Stimulated activated naive CD4-positive, alpha-beta T cell treated with Interleukin-2 at 50 U/mL for 16 hours (primary cell): ENCODE data around the gene LRG1.
"Not testable (repeated sequence)": the region's sequence is repeated elsewhere in the genome, so short reads cannot be mapped to it uniquely, and the experiment has no call there.

Experiments used
- DNase-seq: peaks from one replicate; lab custom pipeline; 2025; lab: John Stamatoyannopoulos, UW

The LRG1 gene

GRCh38 chr19:4576016-4576933 is 36.4 kb upstream of the LRG1 start:
- DNase-seq = peak; percentile 61

DNA sequence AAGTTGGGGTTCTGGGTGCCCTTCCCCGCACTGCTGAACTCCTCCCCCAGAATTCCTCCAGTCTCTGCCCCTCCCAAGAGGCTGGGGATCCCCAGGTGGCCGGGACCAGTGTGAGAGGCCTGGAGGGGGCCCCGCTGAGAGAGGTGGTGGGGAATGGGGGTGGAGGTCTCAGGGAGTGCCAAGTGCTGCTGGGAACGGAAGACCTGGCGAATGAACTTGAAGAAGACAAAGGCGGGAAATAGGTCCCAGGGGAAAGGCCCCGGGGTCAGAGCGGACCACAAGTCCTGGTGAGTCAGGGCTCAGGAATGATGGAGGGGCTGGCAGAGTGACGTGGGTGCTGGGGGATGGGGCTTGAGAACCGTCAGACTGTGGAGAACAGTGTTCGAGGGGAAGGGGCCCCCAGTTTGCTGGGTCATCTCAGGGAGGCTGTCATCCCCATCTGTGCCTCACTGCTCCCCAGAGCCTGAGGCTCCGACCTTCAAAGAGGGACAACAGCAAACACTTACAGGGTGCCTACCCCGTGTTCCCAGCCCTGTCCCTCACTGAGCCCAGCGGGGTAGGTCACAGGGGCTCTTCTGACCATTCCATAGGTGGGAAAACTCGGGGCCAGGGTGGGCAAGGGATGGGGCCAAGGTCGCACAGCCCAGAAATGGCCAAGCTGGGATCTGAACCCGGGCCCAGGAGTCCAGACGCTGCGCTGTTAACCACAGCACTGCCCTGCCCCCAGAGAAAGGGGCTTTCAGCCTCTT is 35.6 kb upstream of the LRG1 start:
- DNase-seq = no peak

DNA sequence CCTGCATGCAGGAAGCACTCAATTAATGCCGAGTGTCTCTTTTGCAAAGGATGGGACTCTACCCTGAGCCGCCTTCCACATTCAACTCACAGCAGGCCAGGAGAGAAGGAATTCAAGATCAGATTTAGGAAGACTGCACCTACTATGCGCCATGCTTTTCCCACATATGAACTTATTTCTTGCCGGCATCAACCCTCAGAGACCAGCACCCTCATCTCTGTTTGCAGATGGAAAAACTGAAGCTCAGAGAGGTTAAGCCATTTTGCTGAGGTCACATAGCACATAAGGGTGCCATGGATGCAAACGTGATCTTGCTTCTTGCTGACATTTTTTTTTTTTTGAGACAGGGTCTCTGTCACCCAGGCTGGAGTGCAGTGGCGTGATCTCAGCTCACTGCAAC is 33.8 kb upstream of the LRG1 start:
- no peak for DNase-seq

DNA sequence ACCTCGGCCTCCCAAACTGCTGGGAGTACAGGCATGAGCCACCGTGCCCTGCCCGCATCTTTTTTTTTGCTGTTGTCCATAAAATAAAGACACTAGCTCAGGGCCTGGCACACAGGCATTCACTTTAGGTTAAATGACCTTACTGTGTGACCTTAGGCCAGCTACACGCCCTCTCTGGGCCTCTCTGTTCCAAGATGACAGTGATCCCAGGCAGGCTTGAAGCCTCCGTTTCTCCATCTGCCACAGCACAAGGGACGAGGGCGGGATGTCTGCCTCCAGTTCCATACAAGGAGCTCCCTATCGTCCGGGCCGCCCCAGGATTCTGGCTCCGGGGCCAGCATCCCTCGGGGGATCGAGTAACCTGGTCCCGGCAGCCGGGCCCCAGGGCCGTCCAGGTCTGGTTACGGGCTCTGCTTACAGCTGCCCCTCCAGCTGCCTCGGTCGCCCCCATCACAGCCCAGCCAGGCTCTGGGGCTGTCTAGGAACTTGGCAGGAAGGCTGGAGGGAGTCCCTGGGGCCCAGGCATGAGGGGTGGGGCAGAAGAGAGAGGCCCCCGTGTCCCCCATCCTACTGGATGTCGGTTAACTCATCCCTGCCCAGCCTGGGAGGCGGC is 31.6 kb upstream of the LRG1 start:
- no peak for DNase-seq

GRCh38 chr19:4570916-4571304 is 31.1 kb upstream of the LRG1 start:
- no peak for DNase-seq

- DNase-seq = no peak
Observed at GRCh38 chr19:4570402-4570801, 30.6 kb upstream of the LRG1 start.

- DNase-seq = no peak
Observed at GRCh38 chr19:4568886-4569285, 29.1 kb upstream of the LRG1 start.

DNA sequence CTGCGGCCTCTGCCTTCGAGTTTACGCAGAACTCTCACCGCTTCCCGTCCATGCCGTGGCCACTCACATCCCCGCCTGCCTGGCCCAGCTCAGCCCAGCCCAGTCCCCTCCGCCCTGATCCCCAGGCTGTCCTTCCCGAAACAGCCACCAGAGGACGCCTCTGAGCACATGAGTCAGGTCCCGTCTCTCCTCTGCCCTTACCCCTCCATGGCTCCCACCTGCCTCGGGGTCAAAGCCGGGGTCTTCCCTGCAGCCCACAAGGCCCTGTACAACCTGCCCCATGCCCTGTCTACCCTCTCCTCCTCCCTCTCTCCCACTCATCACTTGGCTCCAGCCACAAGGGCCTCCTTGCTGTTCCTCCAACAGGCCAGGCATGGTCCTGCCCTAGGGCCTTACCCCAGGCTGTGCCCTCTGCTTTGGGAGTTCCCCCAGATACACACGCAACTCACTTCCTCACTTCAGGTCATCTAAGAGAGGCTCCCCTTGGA is 27.8 kb upstream of the LRG1 start:
- peak; percentile 49 for DNase-seq

- no peak for DNase-seq
Observed at GRCh38 chr19:4566402-4567051, 26.7 kb upstream of the LRG1 start.

DNA sequence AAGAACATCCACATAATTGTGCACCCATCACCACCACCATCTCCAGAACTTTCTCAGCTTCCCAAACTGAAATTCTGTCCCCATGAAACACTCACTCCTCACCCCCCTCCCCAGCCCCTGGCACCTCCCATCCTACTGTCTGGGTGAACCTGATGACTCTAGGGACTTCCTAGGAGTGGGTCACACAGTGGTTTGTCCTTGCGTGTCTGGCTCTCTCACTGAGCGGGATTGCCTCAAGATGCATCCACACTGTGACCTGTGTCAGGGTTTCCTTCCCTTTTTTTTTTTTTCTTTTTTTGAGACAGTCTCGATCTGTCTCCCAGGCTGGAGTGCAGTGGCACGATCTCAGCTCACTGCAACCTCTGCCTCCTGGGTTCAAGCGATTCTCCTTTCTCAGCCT is 23.7 kb upstream of the LRG1 start:
- DNase-seq = not testable (repeated sequence)

GRCh38 chr19:4562085-4562484 is 22.2 kb upstream of the LRG1 start:
- not testable (repeated sequence) for DNase-seq

DNA sequence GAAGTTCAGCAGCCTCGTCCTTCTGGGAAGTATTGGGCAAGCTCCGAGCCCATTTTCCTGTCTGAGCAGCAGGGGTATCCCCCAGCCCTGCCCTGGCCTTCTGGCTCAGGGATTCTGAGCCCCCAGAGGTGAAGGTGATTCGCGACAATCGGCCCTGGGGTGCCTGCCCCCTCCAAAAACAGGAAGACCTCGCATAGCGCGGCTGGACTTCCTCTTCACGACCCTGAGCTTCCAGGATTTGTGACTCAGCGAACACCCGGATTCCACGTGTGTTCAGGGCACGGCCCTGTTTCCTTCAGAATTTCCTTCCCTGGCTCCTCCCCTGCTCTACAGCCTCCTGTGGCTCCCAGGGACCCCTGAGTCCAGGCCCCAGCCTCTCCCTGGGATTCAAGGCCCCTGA is 19.7 kb upstream of the LRG1 start, which contains the start of gene SEMA6B:
TSS of gene SEMA6B (minus strand) at position 116 of the 400 bp plus-strand sequence. CDS start 1,227 bp downstream, outside the sequence.
- no peak for DNase-seq

GRCh38 chr19:4557971-4558941 is 18.4 kb upstream of the LRG1 start:
- no peak for DNase-seq

- no peak for DNase-seq
Observed at GRCh38 chr19:4557144-4557970, 17.5 kb upstream of the LRG1 start.

DNA sequence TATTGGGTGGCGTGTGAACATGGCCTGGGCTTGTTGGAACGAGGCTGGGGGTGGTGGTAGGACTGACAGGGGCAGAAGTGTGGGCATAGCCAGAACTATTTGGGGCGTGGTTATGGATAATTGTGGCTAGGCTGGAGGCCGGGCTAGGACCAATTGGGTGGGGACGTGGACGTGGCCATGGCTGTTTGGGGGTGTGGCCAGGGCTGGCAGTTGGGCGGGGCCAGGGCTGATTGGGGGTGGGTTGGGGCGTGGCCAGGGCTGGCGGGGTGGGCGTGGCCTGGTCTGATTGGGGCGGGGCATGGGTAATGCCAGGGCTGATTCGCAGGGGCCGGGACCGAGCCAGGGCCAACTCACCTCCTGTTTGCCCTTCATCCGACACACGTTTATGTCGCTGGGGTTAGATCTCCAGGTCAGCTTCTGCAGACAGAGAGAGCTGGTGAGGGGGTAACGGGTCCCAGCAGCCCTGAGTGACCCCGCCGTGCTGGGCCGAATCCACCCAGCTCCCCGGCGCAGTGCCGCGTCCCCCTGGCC is 16.8 kb upstream of the LRG1 start:
- DNase-seq = no peak

GRCh38 chr19:4555657-4556561 is 16.1 kb upstream of the LRG1 start:
- DNase-seq = no peak

GRCh38 chr19:4554717-4555116 is 14.9 kb upstream of the LRG1 start:
- no peak for DNase-seq

DNA sequence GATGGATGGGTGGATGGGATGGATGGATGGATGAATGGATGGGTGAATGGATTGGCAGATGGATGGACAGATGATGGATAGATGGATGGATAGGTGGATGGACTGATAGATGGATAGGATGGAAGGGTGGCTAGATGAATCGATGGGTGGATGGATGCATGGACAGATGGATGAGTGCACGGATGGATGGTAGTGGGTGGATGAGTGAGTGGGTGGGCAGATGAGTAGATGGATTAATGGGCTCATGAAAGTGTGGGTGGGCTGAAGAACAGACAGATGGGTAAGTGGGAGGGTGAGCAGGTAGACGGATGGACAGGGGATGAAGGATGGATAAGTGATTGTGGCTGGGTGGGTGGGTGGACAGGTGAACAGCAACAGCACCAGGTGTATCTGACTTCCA is 13.9 kb upstream of the LRG1 start:
- DNase-seq = no peak
